GM23338 (cell line): Measurements from ENCODE around the gene NFKBIA.

ENCODE experiments used
- CTCF ChIP-seq, 2 experiments: fragments of 200-600 bp in 1 of 2; sonication (generic) in 1 of 2; conservative IDR thresholded peaks; 2 replicates each; pipeline versions ENCODE4 v1.5.1 to v1.6.1; 2016 to 2017; ENCODE audit warnings: antibody characterized with exemption in 2 of 2, low read depth in 2 of 2, mild to moderate bottlenecking in 2 of 2, moderate library complexity in 1 of 2
- EZH2 ChIP-seq: fragments of 200-600 bp; sonication (generic); IDR thresholded peaks from one replicate; pipeline ENCODE4 v1.8.0; 2017; ENCODE audit warnings: antibody characterized with exemption, mild to moderate bottlenecking, low read depth; ENCODE audit not compliant: unreplicated experiment
- JUNB ChIP-seq: IDR thresholded peaks from one replicate; pipeline ENCODE4 v1.6.1; 2016; ENCODE audit warnings: antibody characterized with exemption; ENCODE audit not compliant: unreplicated experiment
- POLR2AphosphoS5 ChIP-seq: IDR thresholded peaks from 2 replicates; pipeline ENCODE4 v1.6.1; 2016; ENCODE audit warnings: antibody characterized with exemption, low read depth
- REST ChIP-seq: IDR thresholded peaks from one replicate; pipeline ENCODE4 v1.6.1; 2018; ENCODE audit warnings: antibody characterized with exemption; ENCODE audit not compliant: unreplicated experiment

GRCh38 chr14:35387219-35387618 lies 17.3 kb downstream of the NFKBIA start:
- TF ChIP-seq CTCF (conservative IDR thresholded peaks at IDR 0.05; ENCODE audit: low read depth in 2 of 2): no peak
- TF ChIP-seq POLR2AphosphoS5: no peak
- TF ChIP-seq JUNB: no peak
- TF ChIP-seq EZH2: no peak
- no peak for TF ChIP-seq REST
